HG02678 (cell line): Measurements from ENCODE around the gene KIF1A.

Source experiments
- ATAC-seq: cut with Tn5 transposase; IDR thresholded peaks from one replicate; pipeline ENCODE4 v1.9.1; 2021; ENCODE audit warnings: mild to moderate bottlenecking, moderate library complexity; ENCODE audit not compliant: unreplicated experiment

Gene KIF1A

GRCh38 chr2:240819126-240819857 is 727 bp downstream of the KIF1A start:
- ATAC-seq: no peak

GRCh38 chr2:240818293-240819125 is 1.5 kb downstream of the KIF1A start:
- no peak for ATAC-seq

- no peak for ATAC-seq
Observed at GRCh38 chr2:240817496-240818292, 2.3 kb downstream of the KIF1A start.

GRCh38 chr2:240816584-240817495 is 3.2 kb downstream of the KIF1A start:
- ATAC-seq: no peak

GRCh38 chr2:240815761-240816583 is 4.0 kb downstream of the KIF1A start:
- no peak for ATAC-seq

- no peak for ATAC-seq
Observed at GRCh38 chr2:240814946-240815760, 4.9 kb downstream of the KIF1A start.

GRCh38 chr2:240814280-240814679 is 5.7 kb downstream of the KIF1A start:
- no peak for ATAC-seq

GRCh38 chr2:240813231-240813921 is 6.6 kb downstream of the KIF1A start:
- no peak for ATAC-seq

- ATAC-seq: no peak
Observed at GRCh38 chr2:240812721-240813120, 7.3 kb downstream of the KIF1A start.

GRCh38 chr2:240812301-240812680 is 7.7 kb downstream of the KIF1A start:
- no peak for ATAC-seq

- no peak for ATAC-seq
Observed at GRCh38 chr2:240811346-240812300, 8.4 kb downstream of the KIF1A start.

- ATAC-seq: no peak
Observed at GRCh38 chr2:240810621-240811020, 9.4 kb downstream of the KIF1A start.

- no peak for ATAC-seq
Observed at GRCh38 chr2:240810199-240810598, 9.8 kb downstream of the KIF1A start.

- no peak for ATAC-seq
Observed at GRCh38 chr2:240809276-240809675, 10.7 kb downstream of the KIF1A start.

GRCh38 chr2:240806459-240806858 is 13.6 kb downstream of the KIF1A start:
- ATAC-seq: no peak

GRCh38 chr2:240806006-240806405 is 14.0 kb downstream of the KIF1A start:
- no peak for ATAC-seq

GRCh38 chr2:240803191-240803590 is 16.8 kb downstream of the KIF1A start:
- ATAC-seq: no peak
